Motor neuron (in vitro differentiated cells): ENCODE results near the gene IQSEC1. TPM values are rescaled to one million over a fixed set of nuclear protein-coding genes. Genes with fewer than 3 reads are reported as not detected.
A peak's percentile ranks its signal among the peaks of the same experiment; 100 is the strongest.

Experiments
- ATAC-seq, 8 experiments: fragments of 200-7000 bp; cut with Tn5 transposase; replicated peaks in 6 of 8; 2 replicates each; pipeline ENCODE4 v1.8.0; 2021; ENCODE audit warnings: mild to moderate bottlenecking in 8 of 8, moderate library complexity in 8 of 8
- H3K27ac ChIP-seq, 2 donors: fragments of 250-450 bp; sonication (Bioruptor Pico); 2 replicates each; pipeline ENCODE4 v1.9.0; 2021; ENCODE audit warnings: antibody characterized with exemption in 2 of 2, mild to moderate bottlenecking in 2 of 2, moderate library complexity in 1 of 2
- H3K4me1 ChIP-seq, 2 donors: fragments of 250-450 bp; sonication (Bioruptor Pico); replicated peaks in 1 of 2; 2 replicates each; pipeline ENCODE4 v1.6.1; 2021; ENCODE audit warnings: antibody characterized with exemption in 2 of 2, mild to moderate bottlenecking in 2 of 2, moderate library complexity in 1 of 2
- H3K4me3 ChIP-seq, 5 donors: fragments of 250-450 bp; sonication (Bioruptor Pico); 2 replicates each; pipeline ENCODE4 v1.9.0; 2021; ENCODE audit warnings: antibody characterized with exemption in 5 of 5, mild to moderate bottlenecking in 5 of 5, moderate library complexity in 4 of 5
- WGBS, 10 experiments: fragments of 450-650 bp; shearing (Covaris generic); methylation state at CpG; one replicate each; pipeline ENCODE4 v1.0.0; 2022; 5-methylcytosine and 5-hydroxymethylcytosine counted together
- in situ Hi-C, 9 experiments: fragments of 400-800 bp; cut with MboI; loops; one replicate each; pipeline ENCODE4 v1.15.0; 2021; ENCODE audit warnings: low sequenced_read_pairs in 9 of 9, low pct_unique_long_range_greater_than_20kb in 2 of 9; ENCODE audit not compliant: unreplicated experiment in 9 of 9
- total RNA-seq, 8 experiments: library from RNA; unstranded; fragments of 300-600 nt; gene quantifications; 2 replicates each; pipeline versions ENCODE4 v1.2.3 to v1.2.4, GENCODE V29; 2022

Gene IQSEC1
- total RNA-seq, 8 experiments from 2014 or later: 12.2 to 25.9 (median 18.3) TPM

- in situ Hi-C loops: loop anchor here in 6 of 9 experiments (25.0 kb wide), 2 partner anchors 370 to 545 kb away; no protein-coding TSS in a partner anchor
- peak; percentile 6 to 72 (median 38) for ATAC-seq
- Histone ChIP-seq H3K4me1 (peaks cover 32 to 36% of the 10 kb centered on the region in 2 donors), H3K27ac (no peak overlapping the region), H3K4me3 (no peak overlapping the region)
- WGBS, 10 experiments: 0 to 33% (median 4%) methylated on average over 1 to 5 of the region's 20 CpGs; no CpG with 5 or more reads in 2 of the 10 experiments
Measured at GRCh38 chr3:13091898-13092611, 18.8 kb upstream of the IQSEC1 start.

GRCh38 chr3:13088028-13089006 is 15.1 kb upstream of the IQSEC1 start:
- in situ Hi-C loops: loop anchor here in 6 of 9 experiments (25.0 kb wide), 2 partner anchors 374 to 549 kb away; no protein-coding TSS in a partner anchor
- Histone ChIP-seq H3K4me3 (no peak overlapping the region), H3K27ac (no peak overlapping the region), H3K4me1 (peaks cover 13 to 14% of the 10 kb centered on the region in 2 donors)
- WGBS, 10 experiments: 27 to 90% (median 51%) methylated on average over 2 to 7 of the region's 14 CpGs; no CpG with 5 or more reads in 7 of the 10 experiments
- ATAC-seq: peak in 6 of 8 experiments; percentile 14 to 79 (median 46)

GRCh38 chr3:13087320-13087990 is 14.2 kb upstream of the IQSEC1 start:
- in situ Hi-C loops: loop anchor here in 6 of 9 experiments (25.0 kb wide), 2 partner anchors 375 to 550 kb away; no protein-coding TSS in a partner anchor
- H3K27ac ChIP-seq: no peak overlapping the region
- H3K4me3 ChIP-seq: no peak overlapping the region
- WGBS, 10 experiments: 41 to 86% (median 76%) methylated on average over 1 to 7 of the region's 11 CpGs; no CpG with 5 or more reads in 1 of the 10 experiments
- peaks cover 5 to 7% of the 10 kb centered on the region in 2 donors for H3K4me1 ChIP-seq
- peak in 1 of 8 experiments; percentile 8 for ATAC-seq

GRCh38 chr3:13086531-13086981 is 13.3 kb upstream of the IQSEC1 start:
- H3K27ac ChIP-seq: no peak overlapping the region
- peaks cover 4 to 14% of the 10 kb centered on the region in 2 donors for H3K4me1 ChIP-seq
- H3K4me3 ChIP-seq: no peak overlapping the region
- no peak for ATAC-seq
- WGBS, 10 experiments: 88 to 100% (median 100%) methylated on average over 1 to 6 of the region's 7 CpGs; no CpG with 5 or more reads in 3 of the 10 experiments
- in situ Hi-C loops: loop anchor here in 6 of 9 experiments (25.0 kb wide), 2 partner anchors 376 to 551 kb away; no protein-coding TSS in a partner anchor

- H3K27ac ChIP-seq: no peak overlapping the region
- in situ Hi-C loops: loop anchor here in 6 of 9 experiments (25.0 kb wide), 2 partner anchors 376 to 551 kb away; no protein-coding TSS in a partner anchor
- ATAC-seq: no peak
- 85 to 100% (median 98%) methylated on average over 1 to 8 of the region's 8 CpGs; no CpG with 5 or more reads in 6 of the 10 experiments for WGBS, 10 experiments
- H3K4me1 ChIP-seq: peaks cover 4 to 15% of the 10 kb centered on the region in 2 donors
- no peak overlapping the region for H3K4me3 ChIP-seq
Measured at GRCh38 chr3:13085846-13086179, 12.6 kb upstream of the IQSEC1 start.

GRCh38 chr3:13085081-13085845 is 12.0 kb upstream of the IQSEC1 start:
- Histone ChIP-seq H3K27ac (no peak overlapping the region), H3K4me1 (peaks cover 8 to 15% of the 10 kb centered on the region in 2 donors), H3K4me3 (no peak overlapping the region)
- 63 to 100% (median 72%) methylated on average over 2 to 17 of the region's 26 CpGs; no CpG with 5 or more reads in 3 of the 10 experiments for WGBS, 10 experiments
- in situ Hi-C loops: loop anchor here in 6 of 9 experiments (25.0 kb wide), 2 partner anchors 377 to 552 kb away; no protein-coding TSS in a partner anchor
- no peak for ATAC-seq

GRCh38 chr3:13083898-13084297 is 10.7 kb upstream of the IQSEC1 start:
- Histone ChIP-seq H3K4me3 (no peak overlapping the region), H3K4me1 (peaks cover 9 to 15% of the 10 kb centered on the region in 2 donors), H3K27ac (no peak overlapping the region)
- WGBS, 10 experiments: 80% methylated on average over 1 of the region's 8 CpGs; no CpG with 5 or more reads in 9 of the 10 experiments
- in situ Hi-C loops: loop anchor here in 6 of 9 experiments (25.0 kb wide), 2 partner anchors 378 to 553 kb away; no protein-coding TSS in a partner anchor
- ATAC-seq: no peak

GRCh38 chr3:13083254-13083653 is 10.0 kb upstream of the IQSEC1 start:
- no peak overlapping the region for H3K4me3 ChIP-seq
- H3K4me1 ChIP-seq: peaks cover 11 to 17% of the 10 kb centered on the region in 2 donors
- H3K27ac ChIP-seq: no peak overlapping the region
- in situ Hi-C loops: loop anchor here in 6 of 9 experiments (25.0 kb wide), 2 partner anchors 379 to 554 kb away; no protein-coding TSS in a partner anchor
- ATAC-seq: no peak
- 55 to 93% (median 83%) methylated on average over 1 to 3 of the region's 6 CpGs; no CpG with 5 or more reads in 5 of the 10 experiments for WGBS, 10 experiments

GRCh38 chr3:13082677-13083076 is 9.4 kb upstream of the IQSEC1 start:
- WGBS, 10 experiments: 67 to 94% (median 81%) methylated on average over 2 to 3 of the region's 13 CpGs; no CpG with 5 or more reads in 6 of the 10 experiments

GRCh38 chr3:13081603-13082360 is 8.6 kb upstream of the IQSEC1 start:
- Histone ChIP-seq H3K4me3 (no peak overlapping the region), H3K27ac (no peak overlapping the region), H3K4me1 (peaks cover 15 to 19% of the 10 kb centered on the region in 2 donors)
- in situ Hi-C loops: loop anchor here in 6 of 9 experiments (25.0 kb wide), 2 partner anchors 381 to 556 kb away; no protein-coding TSS in a partner anchor
- ATAC-seq: peak in 7 of 8 experiments; percentile 10 to 43 (median 25)
- 16 to 88% (median 71%) methylated on average over 1 to 10 of the region's 23 CpGs; no CpG with 5 or more reads in 1 of the 10 experiments for WGBS, 10 experiments

More at GRCh38 chr3:13082677-13083076, 9.4 kb upstream of the IQSEC1 start:
- in situ Hi-C loops: loop anchor here in 6 of 9 experiments (25.0 kb wide), 2 partner anchors 380 to 555 kb away; no protein-coding TSS in a partner anchor
- Histone ChIP-seq H3K27ac (no peak overlapping the region), H3K4me3 (no peak overlapping the region), H3K4me1 (peaks cover 15 to 17% of the 10 kb centered on the region in 2 donors)
- no peak for ATAC-seq
